ENCODE results near the gene DCP1B. TPM values are rescaled to one million over a fixed set of nuclear protein-coding genes. Genes with fewer than 3 reads are reported as not detected.
"Not testable (repeated sequence)": the region's sequence is repeated elsewhere in the genome, so short reads cannot be mapped to it uniquely, and the experiment has no call there.

DCP1B gene
- total RNA-seq, 1 experiment from 2014 or later: 10.9 TPM

DNA sequence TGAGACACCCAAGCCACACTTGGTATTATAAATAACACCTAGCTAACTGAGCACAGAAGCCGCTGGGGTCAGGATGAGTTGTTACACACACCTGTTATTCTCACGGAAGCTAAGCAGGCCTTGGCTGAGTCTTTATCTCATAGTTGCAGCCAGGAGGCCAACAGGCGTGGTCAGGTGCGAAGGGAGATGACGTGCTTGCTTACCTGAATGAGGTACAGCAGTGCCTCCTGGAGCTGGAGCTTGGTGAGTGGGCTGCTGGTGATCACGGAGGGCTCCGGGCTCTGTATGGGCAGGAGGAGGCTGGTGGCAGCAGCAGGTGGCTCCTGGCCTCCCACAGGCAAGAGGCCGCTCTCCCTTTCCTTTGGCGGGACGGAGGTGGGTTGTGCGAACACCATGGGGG is 55.4 kb downstream of the DCP1B start:
- no peak for DNase-seq (ENCODE audit: low read depth, low spot score)
- in situ Hi-C loops (cut with HindIII; ENCODE audit: low pct_unique_long_range_greater_than_20kb, low sequenced_read_pairs): no loop called here

DNA sequence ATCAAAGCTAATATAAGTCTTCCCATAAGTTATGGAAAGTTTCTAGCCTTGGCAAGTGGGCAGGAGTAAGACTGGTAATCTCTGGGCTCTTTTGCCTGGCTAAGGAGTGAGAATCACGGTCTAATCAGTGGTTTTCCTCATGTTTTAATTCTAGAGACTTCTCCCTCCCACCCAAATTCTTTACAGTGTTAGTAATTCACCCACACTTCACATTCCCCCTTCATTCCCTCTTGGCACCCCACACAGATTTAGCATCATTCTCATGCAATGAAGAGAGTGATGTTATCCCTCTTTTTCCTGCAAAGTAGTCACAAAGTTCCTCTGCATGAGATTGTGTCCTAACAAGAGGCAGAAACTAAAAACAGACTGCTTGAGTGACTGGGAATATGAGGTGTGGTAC is 57.2 kb downstream of the DCP1B start:
- in situ Hi-C loops (cut with HindIII; ENCODE audit: low pct_unique_long_range_greater_than_20kb, low sequenced_read_pairs): no loop called here
- no peak for DNase-seq (ENCODE audit: low read depth, low spot score)

- no peak for DNase-seq (ENCODE audit: low read depth, low spot score)
- in situ Hi-C loops (cut with HindIII; ENCODE audit: low pct_unique_long_range_greater_than_20kb, low sequenced_read_pairs): no loop called here
These were observed 58.0 kb downstream of the DCP1B start for GRCh38 chr12:1946296-1946695.

- DNase-seq (ENCODE audit: low read depth, low spot score); in situ Hi-C loops (cut with HindIII; ENCODE audit: low pct_unique_long_range_greater_than_20kb, low sequenced_read_pairs): not testable (repeated sequence)
These were observed 58.8 kb downstream of the DCP1B start for GRCh38 chr12:1945502-1945901.

DNA sequence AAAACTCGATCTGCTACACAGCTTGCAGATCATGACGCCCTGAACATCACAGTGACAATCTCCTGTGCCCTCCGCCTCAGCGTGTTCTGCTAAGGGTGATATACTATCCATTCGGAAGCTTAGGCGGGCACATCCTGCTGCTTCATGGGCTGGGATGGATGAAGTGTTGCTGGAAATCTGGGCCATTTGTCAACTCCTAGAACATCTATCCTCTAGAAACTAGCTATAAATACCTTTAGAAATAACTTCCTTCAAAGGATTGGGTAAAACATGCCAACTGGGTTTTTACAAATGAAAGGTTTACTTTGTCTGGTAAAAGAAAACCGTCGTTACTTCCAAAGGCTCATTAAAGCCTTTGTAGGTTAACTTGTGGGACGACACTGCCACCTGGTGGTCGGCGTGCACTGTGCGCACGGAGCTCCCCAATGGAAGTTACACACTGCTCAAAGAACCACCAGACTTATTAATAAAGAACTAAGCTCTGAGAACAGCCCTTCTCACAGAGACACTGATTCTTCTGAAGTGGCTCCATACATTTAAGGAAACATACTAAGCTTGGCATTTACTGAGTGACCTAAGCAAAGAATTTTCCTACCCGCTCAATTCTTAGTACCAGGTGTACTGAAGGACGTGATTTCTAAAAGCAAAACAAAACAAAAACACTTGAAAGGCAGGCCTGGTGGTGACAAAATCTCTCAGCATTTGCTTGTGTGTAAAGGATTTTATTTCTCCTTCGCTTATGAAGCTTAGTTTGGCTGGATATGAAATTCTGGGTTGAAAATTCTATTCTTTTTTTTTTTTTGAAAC is 64.3 kb downstream of the DCP1B start:
- peak; percentile 76 for DNase-seq (ENCODE audit: low read depth, low spot score)
- in situ Hi-C loops (cut with HindIII; ENCODE audit: low pct_unique_long_range_greater_than_20kb, low sequenced_read_pairs): no loop called here

DNA sequence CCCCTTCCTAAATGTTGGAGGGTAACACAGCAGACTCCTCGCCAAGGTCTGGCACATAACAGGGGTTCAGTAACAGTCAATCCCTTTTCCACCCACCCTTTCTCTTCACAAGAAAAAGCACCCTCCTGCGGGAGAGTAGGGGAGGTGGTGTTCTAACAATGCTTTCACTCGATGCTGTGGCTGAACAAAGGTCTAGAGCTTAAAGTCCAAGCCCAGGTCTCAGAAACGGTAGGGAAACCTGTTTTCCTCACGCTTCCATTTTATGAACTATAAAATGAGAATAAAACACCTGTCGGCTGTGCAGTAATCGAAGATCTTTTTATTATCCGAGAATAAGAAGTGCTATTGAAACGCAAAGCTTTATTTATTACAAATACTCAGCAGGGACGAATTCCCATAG is 64.9 kb downstream of the DCP1B start:
- DNase-seq (ENCODE audit: low read depth, low spot score): no peak
- in situ Hi-C loops (cut with HindIII; ENCODE audit: low pct_unique_long_range_greater_than_20kb, low sequenced_read_pairs): no loop called here

DNA sequence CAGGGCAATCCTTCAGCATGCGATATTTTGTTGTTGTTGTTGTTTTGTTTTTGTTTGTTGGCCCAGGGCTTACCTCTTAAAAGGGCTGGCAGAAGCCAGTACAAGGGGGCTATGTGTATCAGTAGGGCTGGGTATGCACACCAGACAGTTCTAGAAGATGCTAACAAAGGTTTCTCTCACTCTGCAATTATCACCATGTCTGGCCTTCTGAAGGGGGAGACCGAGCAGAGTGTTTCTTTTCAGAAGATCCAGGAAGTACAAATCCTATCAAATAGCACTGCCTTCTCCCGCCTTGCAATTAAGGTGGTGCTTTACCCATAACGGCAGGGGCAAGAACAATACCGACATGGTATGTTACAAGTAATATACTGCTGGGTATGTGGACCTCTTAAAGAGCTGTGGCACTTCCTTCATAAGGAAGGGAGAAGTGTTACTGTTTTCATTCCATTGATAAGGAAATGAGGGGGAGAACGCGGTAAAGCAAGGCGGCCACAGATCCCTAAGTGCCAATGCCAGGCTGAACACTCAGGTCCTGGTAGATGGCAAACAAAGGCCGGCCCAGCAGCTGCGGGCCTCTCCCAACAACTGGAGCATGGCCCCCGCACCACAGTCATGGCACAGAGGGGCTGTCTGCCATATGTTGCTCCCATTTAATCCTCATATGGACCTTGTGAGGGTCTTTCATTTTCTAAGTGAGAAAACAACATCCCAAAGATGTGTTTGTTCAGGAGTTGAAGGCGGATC is 66.6 kb downstream of the DCP1B start:
- no peak for DNase-seq (ENCODE audit: low read depth, low spot score)
- in situ Hi-C loops (cut with HindIII; ENCODE audit: low pct_unique_long_range_greater_than_20kb, low sequenced_read_pairs): no loop called here

GRCh38 chr12:1936406-1937320 is 67.6 kb downstream of the DCP1B start:
- no peak for DNase-seq (ENCODE audit: low read depth, low spot score)
- in situ Hi-C loops (cut with HindIII; ENCODE audit: low pct_unique_long_range_greater_than_20kb, low sequenced_read_pairs): no loop called here

GRCh38 chr12:1935700-1936378 is 68.4 kb downstream of the DCP1B start:
- no peak for DNase-seq (ENCODE audit: low read depth, low spot score)
- in situ Hi-C loops (cut with HindIII; ENCODE audit: low pct_unique_long_range_greater_than_20kb, low sequenced_read_pairs): no loop called here

GRCh38 chr12:1935242-1935641 is 69.0 kb downstream of the DCP1B start:
- DNase-seq (ENCODE audit: low read depth, low spot score): no peak
- in situ Hi-C loops (cut with HindIII; ENCODE audit: low pct_unique_long_range_greater_than_20kb, low sequenced_read_pairs): no loop called here

DNA sequence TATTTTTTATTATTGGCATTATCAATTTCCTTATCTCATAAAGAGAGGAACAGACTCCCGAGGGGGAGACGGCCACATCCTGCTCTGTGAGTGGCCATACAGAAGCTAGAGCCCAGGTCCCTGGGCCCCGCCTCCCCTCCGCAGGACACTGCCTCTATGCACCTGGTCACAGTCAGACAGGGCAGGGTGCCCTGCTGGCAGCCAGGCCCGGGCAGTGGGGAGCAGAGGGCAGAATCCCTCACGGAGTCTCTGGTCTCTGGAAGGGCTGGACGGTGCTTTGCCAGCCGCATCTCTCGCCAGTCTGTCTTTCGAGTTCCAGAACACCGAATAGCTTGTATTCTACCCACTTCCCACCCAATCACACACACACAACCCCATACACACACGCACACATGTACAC is 69.4 kb downstream of the DCP1B start:
- no peak for DNase-seq (ENCODE audit: low read depth, low spot score)
- in situ Hi-C loops (cut with HindIII; ENCODE audit: low pct_unique_long_range_greater_than_20kb, low sequenced_read_pairs): no loop called here

GRCh38 chr12:1934068-1934467 is 70.2 kb downstream of the DCP1B start:
- DNase-seq (ENCODE audit: low read depth, low spot score): no peak
- in situ Hi-C loops (cut with HindIII; ENCODE audit: low pct_unique_long_range_greater_than_20kb, low sequenced_read_pairs): no loop called here

GRCh38 chr12:1933342-1934051 is 70.8 kb downstream of the DCP1B start:
- in situ Hi-C loops (cut with HindIII; ENCODE audit: low pct_unique_long_range_greater_than_20kb, low sequenced_read_pairs): no loop called here
- no peak for DNase-seq (ENCODE audit: low read depth, low spot score)

- in situ Hi-C loops (cut with HindIII; ENCODE audit: low pct_unique_long_range_greater_than_20kb, low sequenced_read_pairs): no loop called here
- no peak for DNase-seq (ENCODE audit: low read depth, low spot score)
These were observed 71.9 kb downstream of the DCP1B start for GRCh38 chr12:1932264-1932777.

- no peak for DNase-seq (ENCODE audit: low read depth, low spot score)
- in situ Hi-C loops (cut with HindIII; ENCODE audit: low pct_unique_long_range_greater_than_20kb, low sequenced_read_pairs): no loop called here
These were observed 72.6 kb downstream of the DCP1B start for GRCh38 chr12:1931642-1932041.

DNA sequence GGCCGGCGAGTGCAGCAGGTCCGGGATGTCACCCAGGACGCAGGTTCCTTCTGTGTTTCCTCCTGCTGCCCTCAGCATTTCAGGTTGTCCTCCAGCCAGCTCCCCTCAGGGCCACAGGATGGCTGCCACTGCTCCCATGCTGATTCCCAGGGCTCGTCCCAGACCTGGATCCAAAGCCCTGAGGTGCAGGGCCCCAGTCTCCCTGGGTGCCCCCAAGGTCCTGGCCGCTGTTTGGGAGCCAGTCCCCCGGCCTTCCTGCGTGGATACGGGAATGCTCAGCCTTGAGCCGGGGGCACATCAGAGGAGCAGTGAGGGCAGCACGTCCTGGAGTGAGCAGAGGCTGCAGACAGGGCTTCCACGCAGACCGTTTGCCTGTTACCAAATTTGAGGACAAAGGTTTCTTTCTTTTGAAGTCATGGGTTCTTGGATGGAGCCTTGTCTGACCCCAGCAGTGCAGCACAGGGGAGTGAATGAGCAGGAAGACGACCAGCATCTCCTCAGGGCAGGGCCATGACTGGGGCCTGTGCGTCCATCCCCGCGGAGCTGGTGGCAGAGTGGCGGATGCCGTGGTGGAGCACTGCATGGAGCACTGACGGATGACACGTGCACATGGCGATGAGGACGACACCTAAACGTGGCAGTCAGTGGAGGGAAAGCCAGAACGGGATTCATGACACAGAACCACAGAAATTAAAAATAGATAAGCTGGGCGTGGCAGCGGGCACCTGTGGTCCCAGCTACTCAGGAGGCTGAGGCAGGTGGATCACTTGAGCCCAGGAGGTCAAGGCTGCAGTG is 73.3 kb downstream of the DCP1B start:
- DNase-seq (ENCODE audit: low read depth, low spot score): peak; percentile 84
- in situ Hi-C loops (cut with HindIII; ENCODE audit: low pct_unique_long_range_greater_than_20kb, low sequenced_read_pairs): no loop called here
